Measurements from ENCODE around the gene THSD7A.

The THSD7A gene

GRCh38 chr7:11843113-11843765 lies 11.2 kb upstream of the THSD7A start:
- Histone ChIP-seq H3K27ac (ENCODE audit: insufficient read depth, low read depth, low read length, poor library complexity, severe bottlenecking) (no peak overlapping the region), H3K27me3 (ENCODE audit: control insufficient read depth, insufficient read depth, low read length, poor library complexity, severe bottlenecking) (no peaks in the 10 kb centered on the region), H3K4me1 (ENCODE audit: control insufficient read depth, insufficient read depth, low read length) (peaks cover 6% of the 10 kb centered on the region), H3K36me3 (ENCODE audit: control insufficient read depth, insufficient read depth, low read length) (no peaks in the 10 kb centered on the region), H3K4me3 (ENCODE audit: insufficient read depth, low read depth, low read length) (no peak overlapping the region), H3K9me3 (ENCODE audit: control insufficient read depth, low read length) (no peaks in the 10 kb centered on the region)
- 91 to 100% methylated on average over 1 of the region's 1 CpG for WGBS, 2 experiments

GRCh38 chr7:11841657-11842056 lies 9.7 kb upstream of the THSD7A start:
- Histone ChIP-seq H3K27ac (ENCODE audit: insufficient read depth, low read depth, low read length, poor library complexity, severe bottlenecking) (no peak overlapping the region), H3K9me3 (ENCODE audit: control insufficient read depth, low read length) (no peaks in the 10 kb centered on the region), H3K4me3 (ENCODE audit: insufficient read depth, low read depth, low read length) (no peak overlapping the region), H3K36me3 (ENCODE audit: control insufficient read depth, insufficient read depth, low read length) (no peaks in the 10 kb centered on the region), H3K4me1 (ENCODE audit: control insufficient read depth, insufficient read depth, low read length) (no peaks in the 10 kb centered on the region), H3K27me3 (ENCODE audit: control insufficient read depth, insufficient read depth, low read length, poor library complexity, severe bottlenecking) (no peaks in the 10 kb centered on the region)

GRCh38 chr7:11835260-11835659 lies 3.3 kb upstream of the THSD7A start:
- H3K4me3 ChIP-seq (ENCODE audit: insufficient read depth, low read depth, low read length): no peak overlapping the region
- H3K36me3 ChIP-seq (ENCODE audit: control insufficient read depth, insufficient read depth, low read length): no peaks in the 10 kb centered on the region
- no peaks in the 10 kb centered on the region for H3K9me3 ChIP-seq (ENCODE audit: control insufficient read depth, low read length)
- peaks cover 9% of the 10 kb centered on the region for H3K4me1 ChIP-seq (ENCODE audit: control insufficient read depth, insufficient read depth, low read length)
- H3K27ac ChIP-seq (ENCODE audit: insufficient read depth, low read depth, low read length, poor library complexity, severe bottlenecking): no peak overlapping the region
- peaks cover 22% of the 10 kb centered on the region for H3K27me3 ChIP-seq (ENCODE audit: control insufficient read depth, insufficient read depth, low read length, poor library complexity, severe bottlenecking)

- Histone ChIP-seq H3K4me3 (ENCODE audit: insufficient read depth, low read depth, low read length) (no peak overlapping the region), H3K4me1 (ENCODE audit: control insufficient read depth, insufficient read depth, low read length) (peaks cover 9% of the 10 kb centered on the region), H3K9me3 (ENCODE audit: control insufficient read depth, low read length) (no peaks in the 10 kb centered on the region), H3K27me3 (ENCODE audit: control insufficient read depth, insufficient read depth, low read length, poor library complexity, severe bottlenecking) (peaks cover 27% of the 10 kb centered on the region), H3K27ac (ENCODE audit: insufficient read depth, low read depth, low read length, poor library complexity, severe bottlenecking) (no peak overlapping the region), H3K36me3 (ENCODE audit: control insufficient read depth, insufficient read depth, low read length) (no peaks in the 10 kb centered on the region)
- WGBS, 2 experiments: 37 to 66% methylated on average over 5 to 6 of the region's 6 CpGs
Observed at GRCh38 chr7:11833431-11833830, 1.4 kb upstream of the THSD7A start.

- 4 to 7% methylated on average over 8 of the region's 8 CpGs for WGBS, 2 experiments
- no peaks in the 10 kb centered on the region for H3K9me3 ChIP-seq (ENCODE audit: control insufficient read depth, low read length)
Observed at GRCh38 chr7:11831156-11831735, 752 bp downstream of the THSD7A start.

GRCh38 chr7:11830582-11831155 lies 1.3 kb downstream of the THSD7A start:
- Histone ChIP-seq H3K4me1 (ENCODE audit: control insufficient read depth, insufficient read depth, low read length) (peaks cover 9% of the 10 kb centered on the region), H3K27me3 (ENCODE audit: control insufficient read depth, insufficient read depth, low read length, poor library complexity, severe bottlenecking) (peaks cover 27% of the 10 kb centered on the region), H3K27ac (ENCODE audit: insufficient read depth, low read depth, low read length, poor library complexity, severe bottlenecking) (no peak overlapping the region), H3K9me3 (ENCODE audit: control insufficient read depth, low read length) (no peaks in the 10 kb centered on the region), H3K36me3 (ENCODE audit: control insufficient read depth, insufficient read depth, low read length) (no peaks in the 10 kb centered on the region), H3K4me3 (ENCODE audit: insufficient read depth, low read depth, low read length) (peak overlapping the region; percentile 53)
- WGBS, 2 experiments: 3 to 17% methylated on average over 6 to 7 of the region's 7 CpGs

More at GRCh38 chr7:11831156-11831735, 752 bp downstream of the THSD7A start:
- Histone ChIP-seq H3K27me3 (ENCODE audit: control insufficient read depth, insufficient read depth, low read length, poor library complexity, severe bottlenecking) (peaks cover 27% of the 10 kb centered on the region), H3K27ac (ENCODE audit: insufficient read depth, low read depth, low read length, poor library complexity, severe bottlenecking) (no peak overlapping the region), H3K4me1 (ENCODE audit: control insufficient read depth, insufficient read depth, low read length) (peaks cover 9% of the 10 kb centered on the region), H3K36me3 (ENCODE audit: control insufficient read depth, insufficient read depth, low read length) (no peaks in the 10 kb centered on the region), H3K4me3 (ENCODE audit: insufficient read depth, low read depth, low read length) (peak overlapping the region; percentile 53)

- Histone ChIP-seq H3K9me3 (ENCODE audit: control insufficient read depth, low read length) (no peaks in the 10 kb centered on the region), H3K36me3 (ENCODE audit: control insufficient read depth, insufficient read depth, low read length) (no peaks in the 10 kb centered on the region), H3K4me3 (ENCODE audit: insufficient read depth, low read depth, low read length) (no peak overlapping the region), H3K4me1 (ENCODE audit: control insufficient read depth, insufficient read depth, low read length) (peaks cover 9% of the 10 kb centered on the region), H3K27me3 (ENCODE audit: control insufficient read depth, insufficient read depth, low read length, poor library complexity, severe bottlenecking) (peaks cover 27% of the 10 kb centered on the region), H3K27ac (ENCODE audit: insufficient read depth, low read depth, low read length, poor library complexity, severe bottlenecking) (no peak overlapping the region)
Observed at GRCh38 chr7:11829954-11830353, 2.0 kb downstream of the THSD7A start.

GRCh38 chr7:11819947-11820346 lies 12.1 kb downstream of the THSD7A start:
- H3K4me1 ChIP-seq (ENCODE audit: control insufficient read depth, insufficient read depth, low read length): no peaks in the 10 kb centered on the region
- 95 to 97% methylated on average over 11 of the region's 11 CpGs for WGBS, 2 experiments
- H3K36me3 ChIP-seq (ENCODE audit: control insufficient read depth, insufficient read depth, low read length): no peaks in the 10 kb centered on the region
- no peak overlapping the region for H3K27ac ChIP-seq (ENCODE audit: insufficient read depth, low read depth, low read length, poor library complexity, severe bottlenecking)
- H3K27me3 ChIP-seq (ENCODE audit: control insufficient read depth, insufficient read depth, low read length, poor library complexity, severe bottlenecking): no peaks in the 10 kb centered on the region
- no peak overlapping the region for H3K4me3 ChIP-seq (ENCODE audit: insufficient read depth, low read depth, low read length)
- H3K9me3 ChIP-seq (ENCODE audit: control insufficient read depth, low read length): no peaks in the 10 kb centered on the region

- Histone ChIP-seq H3K4me3 (ENCODE audit: insufficient read depth, low read depth, low read length) (no peak overlapping the region), H3K27me3 (ENCODE audit: control insufficient read depth, insufficient read depth, low read length, poor library complexity, severe bottlenecking) (no peaks in the 10 kb centered on the region), H3K27ac (ENCODE audit: insufficient read depth, low read depth, low read length, poor library complexity, severe bottlenecking) (no peak overlapping the region), H3K36me3 (ENCODE audit: control insufficient read depth, insufficient read depth, low read length) (no peaks in the 10 kb centered on the region), H3K9me3 (ENCODE audit: control insufficient read depth, low read length) (no peaks in the 10 kb centered on the region), H3K4me1 (ENCODE audit: control insufficient read depth, insufficient read depth, low read length) (no peaks in the 10 kb centered on the region)
- 89 to 94% methylated on average over 5 of the region's 5 CpGs for WGBS, 2 experiments
Observed at GRCh38 chr7:11819271-11819670, 12.7 kb downstream of the THSD7A start.

GRCh38 chr7:11818281-11818680 lies 13.7 kb downstream of the THSD7A start:
- Histone ChIP-seq H3K27ac (ENCODE audit: insufficient read depth, low read depth, low read length, poor library complexity, severe bottlenecking) (no peak overlapping the region), H3K27me3 (ENCODE audit: control insufficient read depth, insufficient read depth, low read length, poor library complexity, severe bottlenecking) (no peaks in the 10 kb centered on the region)
- WGBS, 2 experiments: 92 to 94% methylated on average over 3 to 4 of the region's 4 CpGs

More at GRCh38 chr7:11818281-11818680, 13.7 kb downstream of the THSD7A start:
- no peak overlapping the region for H3K4me3 ChIP-seq (ENCODE audit: insufficient read depth, low read depth, low read length)
- H3K36me3 ChIP-seq (ENCODE audit: control insufficient read depth, insufficient read depth, low read length): no peaks in the 10 kb centered on the region
- no peaks in the 10 kb centered on the region for H3K4me1 ChIP-seq (ENCODE audit: control insufficient read depth, insufficient read depth, low read length)
- no peaks in the 10 kb centered on the region for H3K9me3 ChIP-seq (ENCODE audit: control insufficient read depth, low read length)

Data from ectodermal cell (in vitro differentiated cells).